Uterus (tissue), 4 donors: ENCODE measurements around the gene IL17RB. TPM values are rescaled to one million over a fixed set of nuclear protein-coding genes. Genes with fewer than 3 reads are reported as not detected.

Source experiments
- DNase-seq, 2 donors: peaks; one replicate each; pipeline ENCODE4 v3.0.0-alpha.2; 2019 to 2020
- H3K27ac ChIP-seq, 2 donors: fragments of 200-600 bp; sonication (generic); 1 replicate in 1 of 2; 2 replicates in 1 of 2; pipeline ENCODE4 v1.5.1; 2016 to 2018
- H3K27me3 ChIP-seq, 2 donors: fragments of 200-600 bp; sonication (generic); one replicate each; pipeline ENCODE4 v1.5.1; 2018 to 2019; ENCODE audit warnings: control low read depth in 1 of 2
- H3K36me3 ChIP-seq, 2 donors: fragments of 200-600 bp; sonication (generic); one replicate each; pipeline ENCODE4 v1.5.1; 2019; ENCODE audit warnings: control low read depth in 1 of 2
- H3K4me1 ChIP-seq, 2 donors: fragments of 200-600 bp; sonication (generic); one replicate each; pipeline ENCODE4 v1.5.1; 2018 to 2019; ENCODE audit warnings: control low read depth in 1 of 2
- H3K4me3 ChIP-seq, 2 donors: fragments of 200-600 bp; sonication (generic); 1 replicate in 1 of 2; 2 replicates in 1 of 2; pipeline ENCODE4 v1.5.1; 2018 to 2019; ENCODE audit warnings: mild to moderate bottlenecking in 1 of 2
- H3K9me3 ChIP-seq, 2 donors: fragments of 200-600 bp; sonication (generic); one replicate each; pipeline ENCODE4 v1.5.1; 2019; ENCODE audit warnings: control low read depth in 1 of 2
- CTCF ChIP-seq, 4 experiments: fragments of 200-600 bp in 2 of 4; fragments of 450-650 bp in 2 of 4; sonication (generic) in 2 of 4; IDR thresholded peaks; one replicate each; pipeline ENCODE4 v1.5.1; 2016 to 2019; ENCODE audit warnings: antibody characterized with exemption in 4 of 4, mild to moderate bottlenecking in 2 of 4, moderate library complexity in 1 of 4
- POLR2A ChIP-seq, 2 donors: fragments of 450-650 bp; IDR thresholded peaks; one replicate each; pipeline ENCODE4 v1.6.1; 2016; ENCODE audit warnings: antibody characterized with exemption in 2 of 2, mild to moderate bottlenecking in 1 of 2, moderate library complexity in 1 of 2
- intact Hi-C: fragments of 100-400 bp; cut with DNase I; formaldehyde crosslinking; loops from one replicate; pipeline ENCODE4 v1.15.1; 2023; ENCODE audit warnings: low total_unique reads
- total RNA-seq, 4 donors: library from RNA; depleted of rRNA in 3 of 4; stranded (reverse); fragments of >200 nt in 3 of 4; gene quantifications; one replicate each; pipeline versions ENCODE4 v1.1.0 to v1.2.4, GENCODE V29; 2014 to 2023
- donor health status: DM: yes; HTN: yes; CAD: no.

Gene IL17RB
- total RNA-seq, 4 donors from 2014 or later: 1.3 to 4.6 (median 2.8) TPM; not detected in 1

GRCh38 chr3:53888232-53888631 lies 41.9 kb downstream of the IL17RB start:
- no peak for TF ChIP-seq POLR2A (IDR thresholded peaks at IDR 0.05)
- TF ChIP-seq CTCF (IDR thresholded peaks at IDR 0.05): no peak
- intact Hi-C loops: no loop called here
- no peak overlapping the region for H3K4me3 ChIP-seq
- H3K4me1 ChIP-seq: peaks cover 0 to 8% of the 10 kb centered on the region in 2 donors
- no peaks in the 10 kb centered on the region for H3K9me3 ChIP-seq
- DNase-seq: no peak
- no peaks in the 10 kb centered on the region for H3K36me3 ChIP-seq
- no peaks in the 10 kb centered on the region for H3K27me3 ChIP-seq
- H3K27ac ChIP-seq: no peak overlapping the region

GRCh38 chr3:53890726-53891475 lies 44.5 kb downstream of the IL17RB start:
- no peaks in the 10 kb centered on the region for H3K36me3 ChIP-seq
- intact Hi-C loops: no loop called here
- H3K9me3 ChIP-seq: no peaks in the 10 kb centered on the region
- H3K27ac ChIP-seq: peak overlapping the region; percentile 91 to 94
- H3K4me3 ChIP-seq: peak overlapping the region; percentile 95 to 100
- DNase-seq: peak in 1 of 2 donors; percentile 21
- no peak for TF ChIP-seq CTCF (IDR thresholded peaks at IDR 0.05)
- no peak for TF ChIP-seq POLR2A (IDR thresholded peaks at IDR 0.05)
- H3K4me1 ChIP-seq: peaks cover 0 to 8% of the 10 kb centered on the region in 2 donors
- H3K27me3 ChIP-seq: no peaks in the 10 kb centered on the region

- H3K27me3 ChIP-seq: no peaks in the 10 kb centered on the region
- H3K36me3 ChIP-seq: no peaks in the 10 kb centered on the region
- peak; percentile 93 to 95 for TF ChIP-seq POLR2A (IDR thresholded peaks at IDR 0.05)
- peak in 1 of 4 experiments; percentile 26 for TF ChIP-seq CTCF (IDR thresholded peaks at IDR 0.05)
- H3K9me3 ChIP-seq: no peaks in the 10 kb centered on the region
- H3K4me1 ChIP-seq: peaks cover 0 to 8% of the 10 kb centered on the region in 2 donors
- DNase-seq: peak; percentile 98 to 99
- peak within 1 kb of the TSS; percentile 91 to 94 for H3K27ac ChIP-seq
- intact Hi-C loops: no loop called here
- peak within 1 kb of the TSS; percentile 95 to 100 for H3K4me3 ChIP-seq
Observed at GRCh38 chr3:53891497-53892285, 45.3 kb downstream of the IL17RB start, which contains the start of gene SELENOK. Gene SELENOK, minus strand, starts transcription at chr3:53891859.

- TF ChIP-seq POLR2A (IDR thresholded peaks at IDR 0.05) (no peak), CTCF (IDR thresholded peaks at IDR 0.05) (no peak)
- H3K4me3 ChIP-seq: peak overlapping the region; percentile 95 to 100
- DNase-seq: no peak
Observed at GRCh38 chr3:53892286-53892637, 45.9 kb downstream of the IL17RB start.

GRCh38 chr3:53899750-53900149 lies 53.4 kb downstream of the IL17RB start:
- Histone ChIP-seq H3K36me3 (no peaks in the 10 kb centered on the region), H3K9me3 (no peaks in the 10 kb centered on the region), H3K4me1 (no peaks in the 10 kb centered on the region), H3K27ac (no peak overlapping the region), H3K4me3 (no peak overlapping the region), H3K27me3 (peaks cover 0 to 12% of the 10 kb centered on the region in 2 donors)
- intact Hi-C loops: no loop called here
- no peak for DNase-seq
- TF ChIP-seq POLR2A (IDR thresholded peaks at IDR 0.05) (no peak), CTCF (IDR thresholded peaks at IDR 0.05) (no peak)

More at GRCh38 chr3:53892286-53892637, 45.9 kb downstream of the IL17RB start:
- Histone ChIP-seq H3K36me3 (no peaks in the 10 kb centered on the region), H3K4me1 (peaks cover 0 to 8% of the 10 kb centered on the region in 2 donors), H3K27ac (peak overlapping the region; percentile 91 to 94), H3K27me3 (peaks cover 0 to under 1% of the 10 kb centered on the region in 2 donors), H3K9me3 (no peaks in the 10 kb centered on the region)
- intact Hi-C loops: no loop called here
